ENCODE results near the gene HSPA12B.

DNA sequence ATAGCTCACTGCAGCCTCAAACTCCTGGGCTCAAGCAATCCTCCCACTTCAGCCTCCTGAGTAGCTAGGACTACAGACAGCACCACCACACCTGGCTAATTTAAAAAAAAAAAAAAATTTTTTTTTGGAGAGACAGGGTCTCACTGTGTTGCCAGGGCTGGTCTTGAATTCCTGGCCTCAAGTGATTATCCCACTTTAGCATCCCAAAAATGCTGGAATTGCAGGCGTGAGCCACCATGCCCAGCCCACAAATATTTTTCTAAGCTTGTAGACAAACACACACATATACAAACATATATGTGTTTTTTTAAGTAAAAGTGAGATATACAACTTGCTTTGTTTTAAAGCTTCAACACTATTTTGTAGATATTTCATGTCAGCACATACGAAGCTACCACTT is 10.8 kb downstream of the HSPA12B start:
- TF ChIP-seq, protein P1, sequence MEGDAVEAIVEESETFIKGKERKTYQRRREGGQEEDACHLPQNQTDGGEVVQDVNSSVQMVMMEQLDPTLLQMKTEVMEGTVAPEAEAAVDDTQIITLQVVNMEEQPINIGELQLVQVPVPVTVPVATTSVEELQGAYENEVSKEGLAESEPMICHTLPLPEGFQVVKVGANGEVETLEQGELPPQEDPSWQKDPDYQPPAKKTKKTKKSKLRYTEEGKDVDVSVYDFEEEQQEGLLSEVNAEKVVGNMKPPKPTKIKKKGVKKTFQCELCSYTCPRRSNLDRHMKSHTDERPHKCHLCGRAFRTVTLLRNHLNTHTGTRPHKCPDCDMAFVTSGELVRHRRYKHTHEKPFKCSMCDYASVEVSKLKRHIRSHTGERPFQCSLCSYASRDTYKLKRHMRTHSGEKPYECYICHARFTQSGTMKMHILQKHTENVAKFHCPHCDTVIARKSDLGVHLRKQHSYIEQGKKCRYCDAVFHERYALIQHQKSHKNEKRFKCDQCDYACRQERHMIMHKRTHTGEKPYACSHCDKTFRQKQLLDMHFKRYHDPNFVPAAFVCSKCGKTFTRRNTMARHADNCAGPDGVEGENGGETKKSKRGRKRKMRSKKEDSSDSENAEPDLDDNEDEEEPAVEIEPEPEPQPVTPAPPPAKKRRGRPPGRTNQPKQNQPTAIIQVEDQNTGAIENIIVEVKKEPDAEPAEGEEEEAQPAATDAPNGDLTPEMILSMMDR (IDR thresholded peaks at IDR 0.05; ENCODE audit: low read depth, low read length) = no peak
- TF ChIP-seq POLR2A (IDR thresholded peaks at IDR 0.05; ENCODE audit: extremely low read depth, insufficient read length) = no peak

Measured in NB4 (cell line).